GM12873 (cell line): Measurements from ENCODE around the gene OR6C68.
A peak's percentile ranks its signal among the peaks of the same experiment; 100 is the strongest.

Source experiments
- CTCF ChIP-seq: IDR thresholded peaks from 2 replicates; pipeline ENCODE4 v1.5.1; 2012; ENCODE audit warnings: low read depth, mild to moderate bottlenecking, moderate library complexity, low read length, control low read depth; ENCODE audit not compliant: insufficient read depth; ENCODE audit errors: missing control alignments

Gene OR6C68

DNA sequence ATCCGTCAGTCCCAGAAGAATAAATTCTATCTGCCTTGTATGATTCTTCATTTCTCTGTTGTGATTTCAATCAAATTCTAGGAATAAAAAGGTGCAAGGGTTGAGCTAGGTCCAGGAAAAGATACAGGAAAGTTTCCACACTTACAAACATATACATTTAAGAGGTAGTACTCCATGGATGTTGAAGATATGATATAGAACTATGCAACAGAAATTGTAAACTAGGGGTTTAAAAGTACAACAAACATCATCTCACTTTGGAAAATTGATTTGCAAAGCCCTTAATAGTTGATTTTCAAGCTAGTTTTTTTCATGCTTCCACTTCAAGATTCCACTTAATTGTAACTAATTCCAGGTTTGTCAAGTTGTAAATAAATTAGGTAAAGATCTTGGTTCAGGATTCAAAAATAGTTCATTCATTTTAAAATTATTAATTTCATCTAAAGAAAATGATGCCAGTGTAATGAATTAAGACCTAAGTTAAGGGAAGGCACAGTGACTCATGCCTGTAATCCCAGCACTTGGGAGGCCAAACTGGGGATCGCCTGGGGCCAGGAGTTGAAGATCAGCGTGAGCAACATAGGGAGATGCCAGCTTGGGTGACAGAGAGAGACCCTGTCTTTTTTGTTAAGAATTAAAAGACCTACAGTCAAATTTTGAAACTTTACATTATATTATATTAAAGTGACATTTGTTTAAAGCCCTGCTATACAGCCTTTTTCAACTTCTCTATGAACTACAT lies 21.9 kb upstream of the OR6C68 start, which contains the start of gene OR6C70:
TSS of gene OR6C70 (minus strand) at position 51 of the 742 bp plus-strand sequence. CDS start at position 51, 0 bp downstream.
- TF ChIP-seq CTCF = no peak

DNA sequence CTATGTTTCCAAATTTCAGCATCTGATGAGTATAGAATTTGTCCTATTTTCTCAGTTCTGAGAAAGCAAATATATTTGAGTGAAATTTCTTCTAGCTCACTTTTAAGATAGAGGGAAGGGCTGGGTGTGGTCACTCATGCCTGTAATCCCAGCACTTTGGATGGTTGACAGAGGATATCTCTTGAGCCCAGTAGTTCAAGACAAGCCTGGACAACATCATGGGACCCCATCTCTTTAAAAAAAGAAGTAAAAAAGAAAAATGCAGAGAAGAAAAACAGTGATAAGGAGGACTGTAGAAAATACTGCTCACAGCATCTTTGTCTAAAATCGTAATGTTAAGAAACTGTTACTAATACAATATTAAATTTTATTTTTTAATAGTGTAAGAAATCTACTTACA lies 19.9 kb upstream of the OR6C68 start:
- no peak for TF ChIP-seq CTCF

DNA sequence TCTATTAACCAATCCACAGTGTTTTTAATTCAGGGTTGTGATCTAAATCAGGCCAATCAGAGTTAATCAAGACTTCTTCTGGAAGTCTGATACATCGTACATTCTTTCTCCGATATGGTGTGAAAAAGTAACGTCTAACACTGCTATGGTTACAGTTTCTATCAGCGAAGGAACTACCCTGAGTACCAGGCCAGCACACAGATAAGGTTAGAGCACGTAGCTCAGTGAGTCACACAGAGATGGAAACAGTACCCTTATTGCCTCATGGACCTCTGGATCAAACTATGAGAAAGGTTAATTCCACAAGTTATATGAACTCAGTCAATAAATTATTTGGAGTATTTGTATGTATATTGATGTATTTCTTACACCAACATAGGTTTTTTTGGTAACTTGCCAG lies 3.3 kb downstream of the OR6C68 start:
- no peak for TF ChIP-seq CTCF

DNA sequence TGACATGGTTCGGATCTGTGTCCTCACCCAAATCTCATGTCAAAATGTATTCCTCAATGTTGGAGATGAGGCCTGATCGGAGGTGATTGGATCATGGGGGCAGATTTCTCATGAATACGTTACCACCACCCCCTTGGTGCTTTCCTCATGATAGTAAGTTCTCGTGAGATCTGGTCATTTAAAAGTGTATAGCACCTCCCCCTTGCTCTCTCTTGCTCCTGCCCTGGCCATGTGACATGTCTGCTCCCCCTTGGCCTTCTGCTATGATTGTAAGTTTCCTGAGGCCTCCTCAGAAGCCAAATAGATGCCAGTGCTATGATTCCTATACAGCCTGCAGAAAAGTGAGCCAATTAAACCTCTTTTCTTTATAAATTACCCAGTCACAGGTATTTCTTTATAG lies 7.1 kb downstream of the OR6C68 start:
- TF ChIP-seq CTCF = no peak

DNA sequence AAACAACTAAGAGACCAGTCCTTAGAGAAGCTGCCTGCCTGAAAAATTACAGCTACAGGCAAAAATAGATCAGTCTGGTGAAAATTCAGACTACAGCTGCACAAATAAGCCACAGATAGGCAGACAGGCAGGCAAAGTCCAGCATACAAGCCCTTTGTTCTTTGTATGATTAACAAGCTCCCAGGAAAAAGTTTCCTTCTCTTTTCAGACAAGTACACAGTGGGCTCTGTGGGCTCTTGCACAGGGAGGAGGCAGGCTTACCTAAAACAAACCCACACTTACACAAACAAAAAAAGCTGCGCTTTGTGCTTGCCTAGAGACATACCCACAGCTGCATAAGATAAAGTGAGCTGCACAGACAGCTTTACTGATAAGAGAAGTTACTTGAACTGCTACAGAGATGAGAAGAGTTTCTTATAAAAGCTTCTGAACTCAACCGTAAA lies 7.7 kb downstream of the OR6C68 start:
- TF ChIP-seq CTCF = no peak

DNA sequence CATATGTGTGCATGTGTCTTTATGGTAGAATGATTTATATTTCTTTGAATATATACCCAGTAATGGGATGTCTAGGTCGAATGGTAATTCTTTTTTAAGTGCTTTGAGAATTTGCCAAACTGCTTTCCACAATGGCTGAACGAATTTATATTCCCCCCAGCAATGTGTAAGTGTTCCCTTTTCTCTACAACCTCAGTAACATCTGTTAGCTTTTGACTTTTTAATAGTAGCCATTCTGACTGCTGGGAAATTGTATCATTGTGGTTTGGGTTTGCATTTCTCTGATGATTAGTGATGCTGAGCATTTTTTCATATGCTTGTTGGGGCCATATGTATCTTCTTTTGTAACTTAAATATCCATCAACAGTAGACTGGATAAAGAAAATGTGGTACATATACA lies 9.4 kb downstream of the OR6C68 start:
- no peak for TF ChIP-seq CTCF

DNA sequence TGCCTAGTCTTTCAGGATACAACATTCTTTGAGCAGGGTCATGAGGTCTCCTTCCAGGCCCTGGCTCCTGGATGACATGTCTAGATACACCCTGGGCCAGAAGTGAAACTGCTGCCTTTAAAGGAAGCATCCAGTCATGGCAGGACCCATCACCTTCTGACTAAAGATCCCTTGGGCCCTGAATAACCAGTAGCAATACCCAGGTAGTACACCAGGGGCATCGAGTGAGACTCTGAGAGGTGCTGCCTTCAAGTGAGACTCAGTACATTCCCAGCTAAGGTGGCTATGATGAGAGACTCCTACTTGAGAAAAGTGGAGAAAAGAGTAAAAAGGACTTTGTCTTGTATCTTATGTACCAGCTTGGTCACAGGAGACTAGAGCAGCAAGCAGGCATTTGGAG lies 23.5 kb downstream of the OR6C68 start:
- TF ChIP-seq CTCF = peak; percentile 40

DNA sequence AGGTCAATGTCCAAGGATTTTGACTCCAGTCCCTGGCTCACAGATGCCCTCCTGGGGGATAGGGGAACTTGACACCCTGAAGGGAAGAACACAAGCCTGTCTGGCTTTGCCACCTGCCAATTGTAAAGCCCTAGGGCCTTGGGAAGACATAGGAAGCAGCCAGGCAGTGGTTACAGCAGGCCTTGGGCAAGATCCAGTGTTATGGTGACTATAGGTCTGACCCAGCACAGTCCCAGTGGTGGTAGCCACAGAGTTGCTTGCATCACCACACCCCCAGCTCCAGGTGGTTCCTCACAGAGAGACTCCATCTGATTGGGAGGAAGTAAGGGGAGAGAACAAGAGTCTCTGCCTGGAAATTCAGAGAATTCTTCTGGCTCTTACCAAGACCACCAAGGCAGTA lies 24.2 kb downstream of the OR6C68 start:
- TF ChIP-seq CTCF = no peak
